Activated T-cell treated with anti-CD3 and anti-CD28 coated beads, Interleukin-2, amount 50 U/mL, for 24 hours (primary cell): ENCODE data around the gene WNT7A.
A peak's percentile ranks its signal among the peaks of the same experiment; 100 is the strongest.

Experiments
- DNase-seq: peaks from one replicate; pipeline ENCODE4 v3.0.0-alpha.2; 2020
- H3K27ac Mint-ChIP-seq: 2 replicates; pipeline ENCODE4 v1.8.0; 2020; ENCODE audit warnings: mild to moderate bottlenecking, mixed read lengths
- H3K27me3 Mint-ChIP-seq: 2 replicates; pipeline ENCODE4 v1.8.0; 2020; ENCODE audit warnings: mixed read lengths
- H3K36me3 Mint-ChIP-seq: 2 replicates; pipeline ENCODE4 v1.8.0; 2020; ENCODE audit warnings: low read depth, mixed read lengths
- H3K4me1 Mint-ChIP-seq: 2 replicates; pipeline ENCODE4 v1.8.0; 2020; ENCODE audit warnings: low read depth, mixed read lengths
- H3K4me3 Mint-ChIP-seq: 2 replicates; pipeline ENCODE4 v1.8.0; 2020; ENCODE audit warnings: mild to moderate bottlenecking, moderate library complexity, mixed read lengths
- H3K9me3 Mint-ChIP-seq: 2 replicates; pipeline ENCODE4 v1.8.0; 2020; ENCODE audit warnings: mixed read lengths

Gene WNT7A

GRCh38 chr3:13824521-13825310 lies 55.2 kb downstream of the WNT7A start:
- Mint-ChIP-seq H3K9me3 (no peaks in the 10 kb centered on the region), H3K4me3 (no peak overlapping the region), H3K4me1 (peaks cover 12% of the 10 kb centered on the region), H3K36me3 (no peaks in the 10 kb centered on the region), H3K27ac (no peak overlapping the region), H3K27me3 (no peaks in the 10 kb centered on the region)
- no peak for DNase-seq

DNA sequence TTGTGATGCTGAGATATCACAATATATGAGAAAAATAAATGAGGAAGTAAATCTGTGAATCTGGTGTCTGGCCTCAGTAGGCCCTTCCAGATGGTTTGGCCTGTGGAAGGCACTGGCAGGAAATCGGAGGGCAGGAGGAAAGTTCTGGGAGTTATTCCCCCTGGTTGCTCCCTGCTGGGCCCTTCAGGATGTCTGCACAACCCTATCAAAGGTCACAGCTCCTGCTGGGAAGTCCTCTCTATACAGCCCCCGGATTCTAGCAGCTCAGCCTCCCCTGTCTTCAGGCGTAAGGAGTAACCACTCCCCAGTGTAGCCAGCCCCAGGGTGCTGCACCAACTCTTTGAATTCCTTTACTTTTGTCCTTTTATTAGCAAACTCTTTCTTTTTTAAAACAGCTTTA lies 56.2 kb downstream of the WNT7A start:
- Mint-ChIP-seq H3K27ac (no peak overlapping the region), H3K4me1 (peaks cover 12% of the 10 kb centered on the region)

DNA sequence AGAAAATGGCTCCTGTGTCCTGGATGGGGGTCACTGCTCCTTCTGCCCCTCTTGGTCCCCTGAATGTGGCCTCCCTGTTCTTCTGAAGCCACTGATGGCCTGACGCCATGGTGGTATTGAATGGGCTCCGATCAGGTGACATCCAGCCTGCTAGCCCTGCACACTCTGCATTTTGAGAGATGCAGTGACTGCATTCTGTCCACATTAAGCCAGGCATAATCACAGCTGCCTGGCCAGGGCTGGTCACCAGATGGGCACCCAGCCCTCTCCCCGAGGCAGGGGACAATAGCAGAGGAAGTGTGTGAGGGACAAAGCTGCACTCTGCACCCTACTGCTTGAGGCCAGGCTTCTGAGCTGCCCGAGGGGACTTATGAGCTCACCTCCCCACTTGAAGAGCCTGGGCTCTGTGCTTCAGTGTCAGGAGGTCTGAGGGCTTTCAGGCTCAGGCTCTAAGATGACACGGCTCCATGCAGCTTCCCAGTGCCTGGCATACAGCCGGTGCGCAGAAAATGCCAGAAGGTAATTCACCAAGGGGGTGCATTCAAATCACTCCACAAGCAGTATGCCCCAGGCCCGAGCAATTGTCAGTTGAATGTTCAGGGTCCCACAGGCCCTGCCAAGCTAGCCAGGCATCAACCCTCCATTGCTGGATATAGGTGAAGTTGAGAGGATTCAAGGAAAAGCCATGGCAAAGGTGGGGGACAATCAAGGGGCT lies 56.8 kb downstream of the WNT7A start:
- Mint-ChIP-seq H3K27ac (no peak overlapping the region), H3K9me3 (no peaks in the 10 kb centered on the region), H3K36me3 (peaks cover 12% of the 10 kb centered on the region), H3K4me1 (peaks cover 12% of the 10 kb centered on the region), H3K4me3 (no peak overlapping the region), H3K27me3 (no peaks in the 10 kb centered on the region)
- no peak for DNase-seq

More for the DNA sequence above, 56.2 kb downstream of the WNT7A start:
- H3K9me3 Mint-ChIP-seq, result no peaks in the 10 kb centered on the region
- no peak overlapping the region for H3K4me3 Mint-ChIP-seq
- H3K36me3 Mint-ChIP-seq, result peaks cover 8% of the 10 kb centered on the region
- DNase-seq, result no peak
- H3K27me3 Mint-ChIP-seq, result no peaks in the 10 kb centered on the region

- no peaks in the 10 kb centered on the region for H3K27me3 Mint-ChIP-seq
- peaks cover 3% of the 10 kb centered on the region for H3K9me3 Mint-ChIP-seq
- H3K4me3 Mint-ChIP-seq, result no peak overlapping the region
- peaks cover 12% of the 10 kb centered on the region for H3K4me1 Mint-ChIP-seq
- peak overlapping the region; percentile 22 for H3K27ac Mint-ChIP-seq
- peaks cover 18% of the 10 kb centered on the region for H3K36me3 Mint-ChIP-seq
- no peak for DNase-seq
These were observed 57.8 kb downstream of the WNT7A start for GRCh38 chr3:13822042-13822441.

DNA sequence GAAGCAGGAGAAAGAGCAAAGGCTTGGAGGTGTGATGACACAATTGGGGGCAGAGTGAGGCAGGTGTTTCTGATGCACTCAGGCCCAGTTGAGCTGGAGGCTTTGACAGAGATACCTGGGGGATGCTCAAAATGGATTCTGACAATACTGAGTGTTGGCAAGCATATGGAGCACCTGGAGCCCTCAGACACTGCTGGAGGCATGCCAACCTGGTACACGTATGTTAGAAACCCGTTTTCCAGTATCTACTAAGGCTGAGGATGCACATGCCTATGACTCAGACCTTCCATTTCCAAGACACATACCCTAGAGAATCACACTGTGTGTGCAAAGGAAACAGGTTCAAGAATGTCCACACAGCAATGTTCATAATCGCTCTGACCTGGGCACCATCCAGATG lies 58.7 kb downstream of the WNT7A start:
- Mint-ChIP-seq H3K36me3 (peaks cover 26% of the 10 kb centered on the region), H3K4me1 (peaks cover 12% of the 10 kb centered on the region), H3K27ac (peak overlapping the region; percentile 3)

DNA sequence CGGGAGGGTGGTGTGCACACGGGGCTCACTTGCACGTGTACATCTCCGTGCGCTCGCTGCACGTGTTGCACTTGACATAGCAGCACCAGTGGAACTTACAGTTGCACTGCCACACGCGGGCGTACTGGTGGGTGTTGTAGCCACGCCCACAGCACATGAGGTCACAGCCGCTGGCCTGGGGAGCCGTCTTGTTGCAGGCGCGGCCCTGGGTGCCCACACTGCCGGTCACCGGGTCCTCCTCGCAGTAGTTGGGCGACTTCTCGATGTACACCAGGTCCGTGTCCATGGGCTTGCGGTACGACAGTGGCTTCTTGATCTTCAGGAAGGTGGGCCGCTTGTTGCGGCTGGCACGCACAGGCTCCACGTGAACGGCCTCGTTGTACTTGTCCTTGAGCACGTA lies 61.0 kb downstream of the WNT7A start:
- peaks cover 43% of the 10 kb centered on the region for H3K36me3 Mint-ChIP-seq
- peaks cover 28% of the 10 kb centered on the region for H3K9me3 Mint-ChIP-seq
- peaks cover 12% of the 10 kb centered on the region for H3K4me1 Mint-ChIP-seq
- no peak for DNase-seq
- H3K27me3 Mint-ChIP-seq, result no peaks in the 10 kb centered on the region
- H3K4me3 Mint-ChIP-seq, result no peak overlapping the region
- no peak overlapping the region for H3K27ac Mint-ChIP-seq

More for the DNA sequence above, 58.7 kb downstream of the WNT7A start:
- H3K9me3 Mint-ChIP-seq, result peaks cover 12% of the 10 kb centered on the region
- H3K27me3 Mint-ChIP-seq, result no peaks in the 10 kb centered on the region
- DNase-seq, result no peak
- no peak overlapping the region for H3K4me3 Mint-ChIP-seq

DNA sequence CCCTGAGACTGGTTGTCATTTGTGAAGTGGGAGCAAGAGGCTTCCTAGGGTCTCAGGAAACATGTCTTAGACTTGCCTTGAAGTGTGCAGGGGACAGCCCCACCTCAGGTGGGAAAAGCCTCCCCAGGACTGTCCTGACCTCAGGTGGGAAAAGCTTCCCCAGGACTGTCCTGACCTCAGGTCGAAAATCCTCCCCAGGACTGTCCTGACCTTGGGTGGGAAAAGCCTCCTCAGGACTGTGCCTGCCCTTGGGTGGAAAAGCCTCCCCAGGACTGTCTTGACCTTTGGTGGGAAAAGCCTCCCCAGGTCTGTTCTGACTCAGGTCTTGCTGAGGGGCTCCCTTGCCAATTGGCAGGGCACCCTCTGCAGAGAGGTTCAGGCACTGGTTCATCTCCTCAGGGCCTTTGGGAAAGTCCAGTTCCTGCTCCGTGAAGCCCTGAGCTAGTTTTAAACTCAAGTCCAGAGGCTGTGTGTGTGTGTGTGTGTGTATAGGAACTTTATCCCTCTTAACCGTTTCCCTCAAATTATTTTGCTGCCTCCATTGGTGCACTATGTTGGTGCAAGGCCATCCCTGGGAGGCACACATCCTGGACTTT lies 64.7 kb downstream of the WNT7A start:
- Mint-ChIP-seq H3K36me3 (peaks cover 45% of the 10 kb centered on the region), H3K4me1 (no peaks in the 10 kb centered on the region), H3K27me3 (no peaks in the 10 kb centered on the region), H3K4me3 (no peak overlapping the region), H3K27ac (no peak overlapping the region), H3K9me3 (peaks cover 36% of the 10 kb centered on the region)
- DNase-seq, result no peak

DNA sequence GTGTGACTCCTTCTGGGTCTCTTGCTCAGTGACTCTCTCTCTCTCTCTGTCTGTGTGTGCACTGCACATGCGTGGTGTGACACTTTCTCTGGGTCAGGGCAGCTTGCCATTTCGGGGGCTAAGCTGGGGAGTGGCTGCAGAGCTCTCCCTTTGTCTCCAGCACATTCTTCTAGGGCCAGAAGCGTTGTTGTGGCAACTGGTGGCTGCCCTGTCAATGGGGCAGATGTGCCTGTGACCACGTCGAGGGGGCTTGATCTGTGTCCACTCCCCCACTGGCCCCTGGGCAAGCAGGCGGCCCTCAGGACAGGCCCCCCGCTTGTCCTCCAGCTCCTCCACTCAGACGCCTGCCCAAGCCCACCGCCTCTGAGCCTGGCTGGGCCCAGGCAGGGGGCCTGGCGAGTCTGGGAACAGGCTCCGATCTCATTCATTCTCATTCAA lies 67.8 kb downstream of the WNT7A start:
- H3K4me3 Mint-ChIP-seq, result no peak overlapping the region
- no peak overlapping the region for H3K27ac Mint-ChIP-seq
- no peak for DNase-seq
- no peaks in the 10 kb centered on the region for H3K4me1 Mint-ChIP-seq
- peaks cover 27% of the 10 kb centered on the region for H3K36me3 Mint-ChIP-seq
- peaks cover 33% of the 10 kb centered on the region for H3K9me3 Mint-ChIP-seq
- peaks cover 9% of the 10 kb centered on the region for H3K27me3 Mint-ChIP-seq

GRCh38 chr3:13811614-13812013 lies 68.3 kb downstream of the WNT7A start:
- H3K9me3 Mint-ChIP-seq, result peaks cover 29% of the 10 kb centered on the region
- DNase-seq, result no peak
- H3K36me3 Mint-ChIP-seq, result peaks cover 24% of the 10 kb centered on the region
- no peaks in the 10 kb centered on the region for H3K4me1 Mint-ChIP-seq
- H3K4me3 Mint-ChIP-seq, result no peak overlapping the region
- no peak overlapping the region for H3K27ac Mint-ChIP-seq
- H3K27me3 Mint-ChIP-seq, result peaks cover 12% of the 10 kb centered on the region

- Mint-ChIP-seq H3K9me3 (peaks cover 5% of the 10 kb centered on the region), H3K4me1 (no peaks in the 10 kb centered on the region), H3K27ac (no peak overlapping the region), H3K36me3 (no peaks in the 10 kb centered on the region), H3K4me3 (no peak overlapping the region), H3K27me3 (peaks cover 12% of the 10 kb centered on the region)
- DNase-seq, result no peak
These were observed 71.3 kb downstream of the WNT7A start for GRCh38 chr3:13808550-13808949.

GRCh38 chr3:13801361-13802204 lies 78.3 kb downstream of the WNT7A start:
- Mint-ChIP-seq H3K9me3 (no peaks in the 10 kb centered on the region), H3K27ac (no peak overlapping the region), H3K4me1 (peaks cover 3% of the 10 kb centered on the region), H3K36me3 (no peaks in the 10 kb centered on the region), H3K4me3 (no peak overlapping the region), H3K27me3 (peaks cover 8% of the 10 kb centered on the region)
- no peak for DNase-seq

DNA sequence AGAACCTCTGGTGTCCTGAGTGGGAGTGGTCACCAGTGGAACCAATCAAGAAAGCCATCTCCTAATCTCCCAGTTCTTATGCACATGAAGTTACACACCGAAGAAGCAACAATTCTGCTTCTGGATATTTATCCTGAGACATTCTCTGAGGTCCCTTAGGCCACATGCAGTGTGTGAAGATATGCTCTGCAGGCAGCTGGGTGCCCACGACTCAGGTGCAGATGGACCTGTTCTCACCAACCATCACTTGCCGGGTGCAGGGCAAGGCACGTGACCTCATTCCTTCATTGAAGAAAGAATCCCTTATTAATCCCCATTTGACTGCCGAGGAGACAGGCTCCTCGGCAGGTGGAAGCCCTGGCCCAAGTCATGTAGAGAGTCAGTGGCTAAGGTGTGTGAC lies 79.8 kb downstream of the WNT7A start:
- H3K9me3 Mint-ChIP-seq, result no peaks in the 10 kb centered on the region
- H3K4me3 Mint-ChIP-seq, result no peak overlapping the region
- DNase-seq, result no peak
- H3K27me3 Mint-ChIP-seq, result peaks cover 15% of the 10 kb centered on the region
- peaks cover 3% of the 10 kb centered on the region for H3K4me1 Mint-ChIP-seq
- no peaks in the 10 kb centered on the region for H3K36me3 Mint-ChIP-seq
- no peak overlapping the region for H3K27ac Mint-ChIP-seq

GRCh38 chr3:13798401-13798800 lies 81.5 kb downstream of the WNT7A start:
- no peak for DNase-seq
- Mint-ChIP-seq H3K36me3 (no peaks in the 10 kb centered on the region), H3K27ac (no peak overlapping the region), H3K9me3 (no peaks in the 10 kb centered on the region), H3K4me3 (no peak overlapping the region), H3K27me3 (peaks cover 17% of the 10 kb centered on the region), H3K4me1 (peaks cover 3% of the 10 kb centered on the region)

GRCh38 chr3:13796701-13797460 lies 83.0 kb downstream of the WNT7A start:
- Mint-ChIP-seq H3K36me3 (no peaks in the 10 kb centered on the region), H3K4me3 (no peak overlapping the region), H3K4me1 (peaks cover 3% of the 10 kb centered on the region), H3K9me3 (no peaks in the 10 kb centered on the region), H3K27ac (no peak overlapping the region), H3K27me3 (peaks cover 22% of the 10 kb centered on the region)
- no peak for DNase-seq
